HL-60 (cell line): ENCODE measurements around the gene DCDC2C.
"Not testable (repeated sequence)": the region's sequence is repeated elsewhere in the genome, so short reads cannot be mapped to it uniquely, and the experiment has no call there.

Source experiments
- DNase-seq, 2 experiments: peaks; one replicate each; pipeline ENCODE4 v3.0.0-alpha.2; 2010 to 2020; ENCODE audit warnings: low read depth in 1 of 2, low spot score in 1 of 2
- H3K27ac ChIP-seq: fragments of 250-450 bp; sonication (Bioruptor Pico); replicated peaks from 2 replicates; pipeline ENCODE4 v1.5.1; 2020; ENCODE audit warnings: mild to moderate bottlenecking, moderate library complexity
- H3K27me3 ChIP-seq: fragments of 250-450 bp; sonication (Bioruptor Pico); 2 replicates; pipeline ENCODE4 v1.5.1; 2021; ENCODE audit warnings: mild to moderate bottlenecking, moderate library complexity; ENCODE audit not compliant: insufficient read depth, poor library complexity, severe bottlenecking
- H3K4me3 ChIP-seq: replicated peaks from 2 replicates; pipeline ENCODE4 v1.5.1; 2011; ENCODE audit warnings: mild to moderate bottlenecking, control low read depth, low read length; ENCODE audit not compliant: insufficient read depth
- CTCF ChIP-seq: IDR thresholded peaks from one replicate; pipeline ENCODE4 v1.5.1; 2011; ENCODE audit warnings: low read length, control low read depth, inconsistent platforms; ENCODE audit not compliant: insufficient read depth
- GABPA ChIP-seq: IDR thresholded peaks from 2 replicates; pipeline ENCODE4 v1.6.1; 2012; ENCODE audit warnings: low read depth
- POLR2AphosphoS5 ChIP-seq: IDR thresholded peaks from 2 replicates; pipeline ENCODE4 v1.6.1; 2012; ENCODE audit warnings: low read depth
- REST ChIP-seq: IDR thresholded peaks from 2 replicates; pipeline ENCODE4 v1.6.1; 2012; ENCODE audit warnings: low read depth; ENCODE audit not compliant: insufficient replicate concordance
- SPI1 ChIP-seq: IDR thresholded peaks from 2 replicates; pipeline ENCODE4 v1.6.1; 2012; ENCODE audit warnings: low read depth, mild to moderate bottlenecking, borderline replicate concordance

Gene DCDC2C

GRCh38 chr2:3807853-3808252, 104.5 kb downstream of the DCDC2C start:
- H3K27ac ChIP-seq, result no peak overlapping the region
- no peak for DNase-seq

GRCh38 chr2:3814706-3815245, 111.4 kb downstream of the DCDC2C start:
- H3K4me3 ChIP-seq, result no peak overlapping the region
- TF ChIP-seq CTCF (no peak), SPI1 (no peak), REST (no peak), POLR2AphosphoS5 (no peak)
- no peaks in the 10 kb centered on the region for H3K27me3 ChIP-seq
- DNase-seq, result no peak
- H3K27ac ChIP-seq, result no peak overlapping the region

More at GRCh38 chr2:3807853-3808252, 104.5 kb downstream of the DCDC2C start:
- H3K27me3 ChIP-seq, result peaks cover under 1% of the 10 kb centered on the region
- TF ChIP-seq POLR2AphosphoS5, result no peak
- no peak for TF ChIP-seq REST
- no peak for TF ChIP-seq CTCF
- no peak for TF ChIP-seq SPI1
- no peak for TF ChIP-seq GABPA
- no peak overlapping the region for H3K4me3 ChIP-seq

- not testable (repeated sequence) for H3K27me3 ChIP-seq, H3K27ac ChIP-seq, DNase-seq, H3K4me3 ChIP-seq
Observed at GRCh38 chr2:3817144-3817543, 113.8 kb downstream of the DCDC2C start.

GRCh38 chr2:3823748-3824147, 120.4 kb downstream of the DCDC2C start:
- Histone ChIP-seq H3K4me3 (no peak overlapping the region), H3K27me3 (no peaks in the 10 kb centered on the region), H3K27ac (no peak overlapping the region)
- TF ChIP-seq GABPA, result no peak
- TF ChIP-seq POLR2AphosphoS5, result no peak
- TF ChIP-seq REST, result no peak
- TF ChIP-seq CTCF, result no peak
- TF ChIP-seq SPI1, result no peak
- DNase-seq, result no peak
